ENCODE results near the gene LTBP3.

DNA sequence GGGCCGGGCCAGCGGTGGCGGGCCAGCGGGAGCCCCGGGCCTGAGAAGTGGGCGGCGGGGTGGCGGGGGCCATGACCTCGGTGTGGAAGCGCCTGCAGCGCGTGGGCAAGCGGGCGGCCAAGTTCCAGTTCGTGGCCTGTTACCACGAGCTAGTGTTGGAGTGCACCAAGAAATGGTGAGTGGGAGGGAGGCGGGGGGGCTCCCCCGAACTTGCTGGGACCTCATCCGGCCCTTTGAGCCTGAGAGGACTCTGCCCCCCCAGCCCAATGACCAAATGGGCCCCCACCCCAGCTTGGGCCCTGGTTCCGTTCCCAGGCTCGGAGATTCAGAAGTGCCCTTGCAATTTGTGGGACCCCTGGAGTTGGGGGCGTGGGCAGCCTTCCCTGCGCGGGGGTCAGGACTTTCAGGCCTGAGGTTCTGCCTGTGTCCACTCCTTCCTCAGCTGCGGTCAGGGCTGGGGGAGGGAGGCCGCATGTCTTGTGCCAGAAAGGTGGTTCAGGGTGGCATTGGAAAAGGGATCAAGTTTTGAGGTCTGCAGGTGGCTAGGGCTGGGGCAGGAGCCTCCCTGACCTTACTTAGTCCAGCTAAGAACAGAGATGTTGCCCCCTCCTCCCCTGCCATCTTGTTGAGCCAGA lies 18.2 kb upstream of the LTBP3 start:
- TF ChIP-seq, protein P1, sequence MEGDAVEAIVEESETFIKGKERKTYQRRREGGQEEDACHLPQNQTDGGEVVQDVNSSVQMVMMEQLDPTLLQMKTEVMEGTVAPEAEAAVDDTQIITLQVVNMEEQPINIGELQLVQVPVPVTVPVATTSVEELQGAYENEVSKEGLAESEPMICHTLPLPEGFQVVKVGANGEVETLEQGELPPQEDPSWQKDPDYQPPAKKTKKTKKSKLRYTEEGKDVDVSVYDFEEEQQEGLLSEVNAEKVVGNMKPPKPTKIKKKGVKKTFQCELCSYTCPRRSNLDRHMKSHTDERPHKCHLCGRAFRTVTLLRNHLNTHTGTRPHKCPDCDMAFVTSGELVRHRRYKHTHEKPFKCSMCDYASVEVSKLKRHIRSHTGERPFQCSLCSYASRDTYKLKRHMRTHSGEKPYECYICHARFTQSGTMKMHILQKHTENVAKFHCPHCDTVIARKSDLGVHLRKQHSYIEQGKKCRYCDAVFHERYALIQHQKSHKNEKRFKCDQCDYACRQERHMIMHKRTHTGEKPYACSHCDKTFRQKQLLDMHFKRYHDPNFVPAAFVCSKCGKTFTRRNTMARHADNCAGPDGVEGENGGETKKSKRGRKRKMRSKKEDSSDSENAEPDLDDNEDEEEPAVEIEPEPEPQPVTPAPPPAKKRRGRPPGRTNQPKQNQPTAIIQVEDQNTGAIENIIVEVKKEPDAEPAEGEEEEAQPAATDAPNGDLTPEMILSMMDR (IDR thresholded peaks at IDR 0.05 in 8 of 11, conservative IDR thresholded peaks at IDR 0.05 in 3 of 11) = no peak
- TF ChIP-seq POLR2AphosphoS5 (IDR thresholded peaks at IDR 0.05) (no peak), POLR2A (IDR thresholded peaks at IDR 0.05) (no peak)

Measured in spleen (tissue), 7 donors.